ENCODE data around the gene CIAO3.
A peak's percentile ranks its signal among the peaks of the same experiment; 100 is the strongest.

The CIAO3 gene

GRCh38 chr16:708959-709358, 31.8 kb downstream of the CIAO3 start:
- peaks cover 6% of the 10 kb centered on the region for H3K4me1 Mint-ChIP-seq (ENCODE audit: low read depth)
- no peak overlapping the region for H3K4me3 Mint-ChIP-seq
- H3K27me3 Mint-ChIP-seq: peaks cover 15% of the 10 kb centered on the region
- no peaks in the 10 kb centered on the region for H3K9me3 Mint-ChIP-seq (ENCODE audit: low read depth)
- no peaks in the 10 kb centered on the region for H3K36me3 Mint-ChIP-seq
- H3K27ac Mint-ChIP-seq: no peak overlapping the region

- Mint-ChIP-seq H3K27ac (no peak overlapping the region), H3K27me3 (peaks cover 15% of the 10 kb centered on the region), H3K4me1 (ENCODE audit: low read depth) (peaks cover 6% of the 10 kb centered on the region), H3K36me3 (no peaks in the 10 kb centered on the region), H3K4me3 (no peak overlapping the region), H3K9me3 (ENCODE audit: low read depth) (no peaks in the 10 kb centered on the region)
These were observed 32.8 kb downstream of the CIAO3 start for GRCh38 chr16:708019-708418.

GRCh38 chr16:707062-707538, 33.7 kb downstream of the CIAO3 start:
- no peaks in the 10 kb centered on the region for H3K36me3 Mint-ChIP-seq
- H3K4me3 Mint-ChIP-seq: no peak overlapping the region
- no peak overlapping the region for H3K27ac Mint-ChIP-seq
- peaks cover 14% of the 10 kb centered on the region for H3K27me3 Mint-ChIP-seq
- peaks cover 6% of the 10 kb centered on the region for H3K4me1 Mint-ChIP-seq (ENCODE audit: low read depth)
- no peaks in the 10 kb centered on the region for H3K9me3 Mint-ChIP-seq (ENCODE audit: low read depth)

GRCh38 chr16:706189-707061, 34.4 kb downstream of the CIAO3 start:
- H3K27ac Mint-ChIP-seq: no peak overlapping the region
- H3K27me3 Mint-ChIP-seq: peaks cover 14% of the 10 kb centered on the region
- H3K9me3 Mint-ChIP-seq (ENCODE audit: low read depth): no peaks in the 10 kb centered on the region
- H3K36me3 Mint-ChIP-seq: no peaks in the 10 kb centered on the region
- H3K4me3 Mint-ChIP-seq: peak overlapping the region; percentile 30
- H3K4me1 Mint-ChIP-seq (ENCODE audit: low read depth): peaks cover 6% of the 10 kb centered on the region

- Mint-ChIP-seq H3K27me3 (peaks cover 14% of the 10 kb centered on the region), H3K27ac (no peak within 1 kb of the TSS), H3K4me3 (peak within 1 kb of the TSS; percentile 30)
These were observed 35.2 kb downstream of the CIAO3 start, which contains the start of gene FBXL16 for GRCh38 chr16:705431-706188. FBXL16 (minus strand) TSS chr16:705801; CDS start chr16:697405, 8,396 bp downstream.

GRCh38 chr16:704552-705380, 36.0 kb downstream of the CIAO3 start:
- Mint-ChIP-seq H3K4me3 (no peak overlapping the region), H3K27ac (no peak overlapping the region), H3K36me3 (no peaks in the 10 kb centered on the region), H3K9me3 (ENCODE audit: low read depth) (no peaks in the 10 kb centered on the region), H3K4me1 (ENCODE audit: low read depth) (peaks cover 10% of the 10 kb centered on the region), H3K27me3 (peaks cover 14% of the 10 kb centered on the region)

More at GRCh38 chr16:705431-706188, 35.2 kb downstream of the CIAO3 start, which contains the start of gene FBXL16:
- Mint-ChIP-seq H3K9me3 (ENCODE audit: low read depth) (no peaks in the 10 kb centered on the region), H3K4me1 (ENCODE audit: low read depth) (peaks cover 8% of the 10 kb centered on the region), H3K36me3 (no peaks in the 10 kb centered on the region)

- Mint-ChIP-seq H3K36me3 (no peaks in the 10 kb centered on the region), H3K9me3 (ENCODE audit: low read depth) (no peaks in the 10 kb centered on the region), H3K27ac (no peak overlapping the region), H3K4me1 (ENCODE audit: low read depth) (peaks cover 11% of the 10 kb centered on the region), H3K27me3 (peaks cover 14% of the 10 kb centered on the region), H3K4me3 (no peak overlapping the region)
These were observed 36.8 kb downstream of the CIAO3 start for GRCh38 chr16:704047-704446.

- Mint-ChIP-seq H3K36me3 (no peaks in the 10 kb centered on the region), H3K9me3 (ENCODE audit: low read depth) (no peaks in the 10 kb centered on the region), H3K27ac (no peak overlapping the region), H3K4me3 (no peak overlapping the region), H3K27me3 (peaks cover 9% of the 10 kb centered on the region), H3K4me1 (ENCODE audit: low read depth) (peaks cover 13% of the 10 kb centered on the region)
These were observed 37.4 kb downstream of the CIAO3 start for GRCh38 chr16:703406-703805.

GRCh38 chr16:702341-702740, 38.5 kb downstream of the CIAO3 start:
- Mint-ChIP-seq H3K4me3 (no peak overlapping the region), H3K27ac (no peak overlapping the region), H3K27me3 (peaks cover 2% of the 10 kb centered on the region), H3K4me1 (ENCODE audit: low read depth) (peaks cover 13% of the 10 kb centered on the region), H3K9me3 (ENCODE audit: low read depth) (no peaks in the 10 kb centered on the region), H3K36me3 (no peaks in the 10 kb centered on the region)

- Mint-ChIP-seq H3K27ac (no peak overlapping the region), H3K36me3 (no peaks in the 10 kb centered on the region), H3K4me3 (no peak overlapping the region), H3K4me1 (ENCODE audit: low read depth) (peaks cover 10% of the 10 kb centered on the region), H3K9me3 (ENCODE audit: low read depth) (no peaks in the 10 kb centered on the region), H3K27me3 (peaks cover 2% of the 10 kb centered on the region)
These were observed 39.9 kb downstream of the CIAO3 start for GRCh38 chr16:700684-701584.

GRCh38 chr16:698911-699671, 41.7 kb downstream of the CIAO3 start:
- Mint-ChIP-seq H3K27ac (no peak overlapping the region), H3K27me3 (peaks cover 2% of the 10 kb centered on the region), H3K9me3 (ENCODE audit: low read depth) (no peaks in the 10 kb centered on the region), H3K36me3 (no peaks in the 10 kb centered on the region), H3K4me3 (no peak overlapping the region), H3K4me1 (ENCODE audit: low read depth) (peaks cover 16% of the 10 kb centered on the region)

GRCh38 chr16:695355-696089, 45.3 kb downstream of the CIAO3 start:
- no peaks in the 10 kb centered on the region for H3K36me3 Mint-ChIP-seq
- no peaks in the 10 kb centered on the region for H3K27me3 Mint-ChIP-seq
- no peak overlapping the region for H3K27ac Mint-ChIP-seq
- peaks cover 16% of the 10 kb centered on the region for H3K4me1 Mint-ChIP-seq (ENCODE audit: low read depth)
- H3K4me3 Mint-ChIP-seq: peak overlapping the region; percentile 82
- no peaks in the 10 kb centered on the region for H3K9me3 Mint-ChIP-seq (ENCODE audit: low read depth)

Data from activated naive CD8-positive, alpha-beta T cell (primary cell).